ENCODE results near the gene PRKCE.

GRCh38 chr2:46181789-46182530 is 530.5 kb downstream of the PRKCE start:
- no peak for TF ChIP-seq TCF7L2 (IDR thresholded peaks at IDR 0.05; ENCODE audit: borderline replicate concordance, extremely low read depth, insufficient read depth, insufficient read length)
- no peak for TF ChIP-seq ZBTB33 (IDR thresholded peaks at IDR 0.05; ENCODE audit: extremely low read depth, insufficient replicate concordance, low read length)
- TF ChIP-seq CTCF (IDR thresholded peaks at IDR 0.05 in 2 of 3, conservative IDR thresholded peaks at IDR 0.05 in 1 of 3; ENCODE audit: borderline replicate concordance in 1 of 3, insufficient read depth in 1 of 3, low read depth in 2 of 3, low read length in 2 of 3): no peak
- TF ChIP-seq EZH2 (IDR thresholded peaks at IDR 0.05): no peak
- TF ChIP-seq POLR2A (IDR thresholded peaks at IDR 0.05; ENCODE audit: borderline replicate concordance, extremely low read depth, insufficient read depth, insufficient read length): no peak
- TF ChIP-seq POLR2AphosphoS5 (IDR thresholded peaks at IDR 0.05; ENCODE audit: low read depth, low read length): no peak
- no peak for TF ChIP-seq CEBPB (IDR thresholded peaks at IDR 0.05; ENCODE audit: low read depth)
- TF ChIP-seq SP1 (IDR thresholded peaks at IDR 0.05; ENCODE audit: low read depth): no peak
- TF ChIP-seq RAD21 (IDR thresholded peaks at IDR 0.05; ENCODE audit: low read depth): no peak
- TF ChIP-seq YY1 (IDR thresholded peaks at IDR 0.05; ENCODE audit: extremely low read depth, insufficient replicate concordance, low read depth, low read length): no peak
